MCF 10A (cell line): ENCODE results near the gene RPL36AL. TPM values are rescaled to one million over a fixed set of nuclear protein-coding genes. Genes with fewer than 3 reads are reported as not detected.
"Not testable (repeated sequence)": the region's sequence is repeated elsewhere in the genome, so short reads cannot be mapped to it uniquely, and the experiment has no call there.

Experiments used
- BruUV-seq: library from RNA; stranded (reverse); fragments of 400-500 nt; replicated peaks from 2 replicates; lab custom pipeline; 2021; lab: Mats Ljungman, UMichigan
- CTCF ChIA-PET: fragments of 300-600 bp; sonication (Branson Sonifier 250); formaldehyde crosslinking; extraction: SDS; loops from one replicate; lab custom pipeline; 2021; ENCODE audit warnings: antibody characterized with exemption, inconsistent platforms; lab: Yijun Ruan, JAX
- POLR2A ChIA-PET: fragments of 300-600, 350-650 bp; sonication (Branson Sonifier 250); formaldehyde crosslinking; extraction: SDS; loops from one replicate; lab custom pipeline; 2020; ENCODE audit warnings: antibody characterized with exemption, inconsistent platforms; lab: Yijun Ruan, JAX
- DNase-seq: peaks from one replicate; pipeline ENCODE4 v3.0.0-alpha.2; 2018; ENCODE audit not compliant: unreplicated experiment
- H3K27ac Mint-ChIP-seq: one replicate; pipeline ENCODE4 v1.8.0; 2022; ENCODE audit warnings: mild to moderate bottlenecking, low read depth, mixed read lengths; ENCODE audit not compliant: unreplicated experiment
- H3K27me3 Mint-ChIP-seq: one replicate; pipeline ENCODE4 v1.8.0; 2022; ENCODE audit warnings: mixed read lengths; ENCODE audit not compliant: insufficient read depth, unreplicated experiment
- H3K36me3 Mint-ChIP-seq: one replicate; pipeline ENCODE4 v1.8.0; 2022; ENCODE audit warnings: mild to moderate bottlenecking, moderate library complexity, mixed read lengths; ENCODE audit not compliant: insufficient read depth, unreplicated experiment
- H3K4me1 Mint-ChIP-seq: one replicate; pipeline ENCODE4 v1.8.0; 2022; ENCODE audit warnings: mixed read lengths; ENCODE audit not compliant: insufficient read depth, unreplicated experiment
- H3K4me3 Mint-ChIP-seq: one replicate; pipeline ENCODE4 v1.8.0; 2022; ENCODE audit warnings: mild to moderate bottlenecking, moderate library complexity, mixed read lengths; ENCODE audit not compliant: unreplicated experiment
- H3K9me3 Mint-ChIP-seq: one replicate; pipeline ENCODE4 v1.8.0; 2022; ENCODE audit warnings: mixed read lengths; ENCODE audit not compliant: unreplicated experiment
- intact Hi-C: fragments of 100-400 bp; cut with micrococcal nuclease; formaldehyde crosslinking; loops from 2 replicates; pipeline ENCODE4 v1.14.1; 2022
- total RNA-seq: library from RNA; stranded (reverse); gene quantifications from 2 replicates; pipeline ENCODE4 v1.2.3, GENCODE V29; 2022
- TF ChIP-seq, protein P1 (sequence below): fragments of 200-600 bp; IDR thresholded peaks from one replicate; pipeline ENCODE4 v1.8.0; 2022; ENCODE audit warnings: antibody characterized with exemption, mild to moderate bottlenecking; ENCODE audit not compliant: unreplicated experiment

The RPL36AL gene
- total RNA-seq, 1 experiment from 2014 or later, result 257 TPM

DNA sequence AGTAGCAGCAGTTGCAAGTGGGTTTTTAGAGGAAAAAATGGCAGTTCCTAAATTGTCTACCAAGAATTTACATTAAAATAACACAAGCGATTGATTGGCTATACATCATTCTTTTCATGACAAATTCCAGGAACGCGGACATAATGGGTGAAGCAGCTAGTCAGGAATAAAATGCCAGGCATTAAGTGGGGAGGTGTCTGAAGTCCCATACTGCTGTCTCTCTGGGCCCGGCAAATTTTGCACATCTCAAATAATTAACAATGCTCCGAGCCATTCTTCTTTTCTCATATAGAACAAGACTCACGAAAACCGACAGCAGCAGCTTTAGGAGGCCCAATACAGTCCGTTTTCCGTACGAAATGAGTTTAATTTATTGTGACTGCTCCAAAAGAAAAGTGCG lies 696 bp downstream of the RPL36AL start:
- TF ChIP-seq, protein P1, sequence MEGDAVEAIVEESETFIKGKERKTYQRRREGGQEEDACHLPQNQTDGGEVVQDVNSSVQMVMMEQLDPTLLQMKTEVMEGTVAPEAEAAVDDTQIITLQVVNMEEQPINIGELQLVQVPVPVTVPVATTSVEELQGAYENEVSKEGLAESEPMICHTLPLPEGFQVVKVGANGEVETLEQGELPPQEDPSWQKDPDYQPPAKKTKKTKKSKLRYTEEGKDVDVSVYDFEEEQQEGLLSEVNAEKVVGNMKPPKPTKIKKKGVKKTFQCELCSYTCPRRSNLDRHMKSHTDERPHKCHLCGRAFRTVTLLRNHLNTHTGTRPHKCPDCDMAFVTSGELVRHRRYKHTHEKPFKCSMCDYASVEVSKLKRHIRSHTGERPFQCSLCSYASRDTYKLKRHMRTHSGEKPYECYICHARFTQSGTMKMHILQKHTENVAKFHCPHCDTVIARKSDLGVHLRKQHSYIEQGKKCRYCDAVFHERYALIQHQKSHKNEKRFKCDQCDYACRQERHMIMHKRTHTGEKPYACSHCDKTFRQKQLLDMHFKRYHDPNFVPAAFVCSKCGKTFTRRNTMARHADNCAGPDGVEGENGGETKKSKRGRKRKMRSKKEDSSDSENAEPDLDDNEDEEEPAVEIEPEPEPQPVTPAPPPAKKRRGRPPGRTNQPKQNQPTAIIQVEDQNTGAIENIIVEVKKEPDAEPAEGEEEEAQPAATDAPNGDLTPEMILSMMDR, result no peak
- TSS peak; percentile 61 for BruUV-seq
- no peaks in the 10 kb centered on the region for H3K27me3 Mint-ChIP-seq
- H3K36me3 Mint-ChIP-seq, result peaks cover 62% of the 10 kb centered on the region
- intact Hi-C loops, result loop anchor here (1.0 to 5.0 kb wide), 2 partner anchors 33 to 157 kb away; partner anchors contain the start of gene RPS29
- POLR2A ChIA-PET, result interaction anchor here (0.7 to 8.1 kb wide), 26 partner anchors 8 to 1211 kb away, joined by 3 to 280 read pairs (median 5); partner anchors contain the start of genes CDKL1, DNAAF2, KLHDC1 and KLHDC2
- CTCF ChIA-PET, result interaction anchor here (0.6 to 2.3 kb wide), 5 partner anchors 13 to 147 kb away, joined by 3 to 13 read pairs (median 7); partner anchors contain the start of genes LRR1 and RPS29
- DNase-seq, result no peak
- peak overlapping the region; percentile 99 for H3K27ac Mint-ChIP-seq
- H3K9me3 Mint-ChIP-seq, result no peaks in the 10 kb centered on the region
- H3K4me3 Mint-ChIP-seq, result peak overlapping the region; percentile 99
- H3K4me1 Mint-ChIP-seq, result peaks cover 28% of the 10 kb centered on the region

DNA sequence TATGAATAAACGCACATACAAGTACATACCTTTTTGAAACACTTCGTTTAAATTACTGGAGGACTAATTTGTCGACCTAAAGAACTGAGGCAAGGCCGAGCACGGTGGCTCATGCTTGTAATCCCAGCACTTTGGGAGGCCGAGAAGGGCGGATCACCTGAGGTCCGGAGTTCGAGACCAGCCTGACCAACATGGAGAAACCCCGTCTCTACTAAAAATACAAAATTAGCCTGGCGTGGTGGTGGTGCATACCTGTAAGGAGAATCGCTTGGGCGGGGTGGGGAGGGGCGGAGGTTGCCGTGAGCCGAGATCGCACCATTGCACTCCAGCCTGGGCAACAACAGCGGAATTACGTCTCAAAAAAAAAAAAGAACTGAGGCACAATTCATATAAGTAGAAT lies 1.2 kb downstream of the RPL36AL start:
- H3K9me3 Mint-ChIP-seq, CTCF ChIA-PET, H3K27me3 Mint-ChIP-seq, DNase-seq, intact Hi-C loops, BruUV-seq: not testable (repeated sequence)
- H3K27ac Mint-ChIP-seq, result peak overlapping the region; percentile 99
- peaks cover 57% of the 10 kb centered on the region for H3K36me3 Mint-ChIP-seq
- POLR2A ChIA-PET, result interaction anchor here (1.0 to 8.1 kb wide), 10 partner anchors 9 to 1212 kb away, joined by 3 to 280 read pairs (median 12); partner anchors contain the start of genes DNAAF2, KLHDC2, LRR1 and NIN
- H3K4me3 Mint-ChIP-seq, result peak overlapping the region; percentile 99
- peaks cover 28% of the 10 kb centered on the region for H3K4me1 Mint-ChIP-seq

DNA sequence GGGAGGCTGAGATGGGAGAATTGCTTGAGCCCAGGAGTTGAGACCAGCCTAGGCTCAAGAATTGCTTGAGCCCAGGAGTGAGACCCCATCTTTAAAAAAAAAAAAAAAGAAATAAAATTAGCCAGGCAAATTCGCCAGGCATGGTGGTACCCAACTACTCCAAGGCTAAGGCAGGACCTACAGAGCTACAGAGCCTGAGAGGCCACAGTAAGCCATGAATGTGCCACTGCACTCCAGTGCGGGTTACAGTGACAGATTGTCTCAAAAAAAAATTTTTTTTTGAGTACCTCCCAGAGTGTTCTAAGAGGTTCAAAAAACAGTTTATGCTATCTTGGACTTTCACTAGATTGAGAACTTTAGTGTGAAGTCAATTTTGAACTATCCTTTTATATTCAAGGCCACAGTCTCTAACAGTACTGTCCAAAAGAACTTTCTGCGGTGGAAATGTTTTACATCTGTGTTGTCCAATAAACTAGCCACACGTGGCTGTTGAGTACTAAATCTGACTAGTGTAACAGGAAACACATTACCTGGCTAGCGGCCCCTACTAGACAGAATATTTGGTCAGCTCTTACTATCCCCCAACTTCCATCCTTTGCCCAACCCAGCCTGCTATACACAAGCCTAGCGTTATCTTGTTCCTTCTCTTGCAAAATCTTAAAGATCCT lies 2.4 kb downstream of the RPL36AL start:
- no peak for DNase-seq
- Mint-ChIP-seq H3K27ac (peak overlapping the region; percentile 99), H3K9me3 (no peaks in the 10 kb centered on the region), H3K36me3 (peaks cover 53% of the 10 kb centered on the region), H3K4me1 (peaks cover 28% of the 10 kb centered on the region), H3K27me3 (no peaks in the 10 kb centered on the region), H3K4me3 (peak overlapping the region; percentile 31)
- intact Hi-C loops, result no loop called here
- TF ChIP-seq, protein P1, result no peak
- no TSS peak for BruUV-seq
- CTCF ChIA-PET, result interaction anchor here (0.8 to 1.5 kb wide), 3 partner anchors 16 to 209 kb away, joined by 3 to 5 read pairs (median 4); no protein-coding TSS in a partner anchor
- POLR2A ChIA-PET, result interaction anchor here (0.7 to 1.5 kb wide), 7 partner anchors 8 to 31 kb away, joined by 3 to 6 read pairs (median 3); partner anchors contain the start of gene RPS29

DNA sequence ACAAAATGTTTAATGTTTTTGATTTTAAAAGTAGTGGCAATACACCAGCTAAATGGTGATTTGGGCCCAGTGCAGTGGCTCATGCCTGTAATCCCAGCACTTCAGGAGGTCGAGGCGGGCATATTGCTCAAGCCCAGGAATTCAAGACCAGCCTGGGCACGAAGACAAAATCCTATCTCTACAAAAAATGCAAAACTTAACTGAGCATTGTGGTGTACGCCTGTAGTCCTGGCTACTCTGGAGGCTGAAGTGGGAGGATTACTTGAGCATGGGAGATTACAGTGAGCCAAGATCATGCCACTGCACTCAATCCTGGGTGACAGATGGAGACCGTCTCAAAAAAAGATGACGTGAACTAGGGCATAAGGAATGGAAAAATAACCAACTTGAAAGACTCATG lies 4.7 kb downstream of the RPL36AL start:
- Mint-ChIP-seq H3K4me1 (peaks cover 18% of the 10 kb centered on the region), H3K36me3 (peaks cover 63% of the 10 kb centered on the region), H3K27ac (no peak overlapping the region), H3K27me3 (no peaks in the 10 kb centered on the region), H3K4me3 (no peak overlapping the region), H3K9me3 (no peaks in the 10 kb centered on the region)
- no TSS peak for BruUV-seq
- DNase-seq, result no peak
- ChIA-PET POLR2A (interaction anchor here (1.8 kb wide), 1 partner anchor 30 kb away, joined by 7 read pairs; the partner anchor contains the start of gene RPS29), CTCF (no interaction called here)
- TF ChIP-seq, protein P1, result no peak
- intact Hi-C loops, result no loop called here
